Stomach smooth muscle (tissue), 2 donors: Measurements from ENCODE around the gene CHIT1.
"Not testable (repeated sequence)": the region's sequence is repeated elsewhere in the genome, so short reads cannot be mapped to it uniquely, and the experiment has no call there.

Experiments
- H3K27ac ChIP-seq: one replicate; pipeline ENCODE4 v1.7.0; 2013; ENCODE audit warnings: mild to moderate bottlenecking, low read length, inconsistent platforms
- H3K27me3 ChIP-seq, 2 donors: one replicate each; pipeline ENCODE4 v1.7.0; 2013; ENCODE audit warnings: low read length in 2 of 2; ENCODE audit not compliant: insufficient read depth in 2 of 2, control insufficient read depth in 1 of 2
- H3K36me3 ChIP-seq, 2 donors: one replicate each; pipeline ENCODE4 v1.7.0; 2013; ENCODE audit warnings: low read length in 2 of 2; ENCODE audit not compliant: control insufficient read depth in 2 of 2, insufficient read depth in 2 of 2
- H3K4me1 ChIP-seq: one replicate; pipeline ENCODE4 v1.7.0; 2013; ENCODE audit warnings: low read length; ENCODE audit not compliant: control insufficient read depth, insufficient read depth
- H3K4me3 ChIP-seq, 2 donors: one replicate each; pipeline ENCODE4 v1.7.0; 2013; ENCODE audit warnings: low read length in 2 of 2
- H3K9ac ChIP-seq, 2 donors: one replicate each; pipeline ENCODE4 v1.7.0; 2013; ENCODE audit warnings: low read length in 2 of 2, mild to moderate bottlenecking in 1 of 2
- H3K9me3 ChIP-seq, 2 donors: one replicate each; pipeline ENCODE4 v1.7.0; 2013; ENCODE audit warnings: low read length in 2 of 2; ENCODE audit not compliant: control insufficient read depth in 2 of 2
- donor health status: healthy.
- donor health status: Pancreatic carcinoma.

CHIT1 gene

DNA sequence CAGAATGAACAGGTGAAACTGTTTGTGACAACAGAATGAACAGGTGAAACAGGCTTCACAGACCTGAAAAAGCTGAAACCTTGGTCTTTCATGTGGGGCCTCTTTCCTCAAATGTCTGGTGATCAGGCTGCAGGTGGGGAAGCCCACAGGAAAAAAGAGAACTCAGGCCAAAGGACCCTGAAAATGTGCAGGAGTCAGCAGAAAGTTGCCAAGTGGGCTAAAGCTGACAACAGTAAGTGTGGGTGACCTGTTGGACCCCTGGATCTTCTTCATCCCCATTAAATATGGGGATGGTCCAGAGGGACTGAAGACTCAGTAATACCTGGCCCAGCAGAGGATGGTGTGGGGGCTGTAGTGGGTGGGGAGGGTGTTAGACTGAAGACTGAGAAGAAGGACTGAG lies 9.1 kb upstream of the CHIT1 start:
- H3K9ac ChIP-seq, result no peak overlapping the region
- peaks cover 0 to 2% of the 10 kb centered on the region in 2 donors for H3K9me3 ChIP-seq
- peaks cover 3 to 7% of the 10 kb centered on the region in 2 donors for H3K27me3 ChIP-seq
- no peak overlapping the region for H3K27ac ChIP-seq
- no peaks in the 10 kb centered on the region for H3K36me3 ChIP-seq
- no peaks in the 10 kb centered on the region for H3K4me1 ChIP-seq
- H3K4me3 ChIP-seq, result no peak overlapping the region

DNA sequence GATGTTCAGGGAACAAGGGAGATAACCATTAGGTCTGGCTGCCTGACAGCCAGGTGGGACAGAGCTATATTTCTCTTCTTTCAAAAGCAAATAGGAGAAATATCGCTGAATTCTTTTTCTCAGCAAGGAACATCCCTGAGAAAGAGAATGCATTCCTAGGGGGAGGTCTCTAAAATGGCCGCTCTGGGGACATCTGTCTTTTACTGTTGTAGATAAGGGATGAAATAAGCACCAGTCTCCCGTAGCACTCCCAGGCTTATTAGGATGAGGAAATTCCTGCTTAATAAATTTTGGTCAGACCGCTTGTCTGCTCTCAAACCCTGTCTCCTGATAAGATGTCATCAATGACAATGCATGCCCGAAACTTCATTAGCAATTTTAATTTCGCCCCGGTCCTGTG lies 5.4 kb upstream of the CHIT1 start:
- H3K4me1 ChIP-seq, H3K9me3 ChIP-seq, H3K27ac ChIP-seq, H3K9ac ChIP-seq, H3K36me3 ChIP-seq, H3K27me3 ChIP-seq, H3K4me3 ChIP-seq: not testable (repeated sequence)

DNA sequence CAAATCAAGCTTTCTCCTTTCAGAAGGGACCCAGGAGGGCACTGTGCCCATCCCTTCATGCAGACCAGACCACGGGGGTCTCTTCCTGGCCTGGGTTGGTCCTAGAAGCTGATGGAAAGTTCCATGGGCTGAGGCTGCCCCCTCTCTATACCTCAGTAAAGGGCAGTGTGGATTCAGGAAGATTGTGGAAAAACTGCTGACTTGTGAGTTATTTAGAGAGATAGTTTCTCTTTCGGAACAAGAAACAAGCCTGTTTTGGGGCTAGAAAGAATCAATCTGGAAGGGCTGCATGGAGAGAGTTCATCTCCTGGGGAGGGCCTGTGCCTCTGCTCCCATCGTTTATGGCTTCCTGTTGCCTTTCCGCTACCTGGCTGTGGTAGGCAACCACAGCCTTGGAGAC lies 803 bp downstream of the CHIT1 start:
- Histone ChIP-seq H3K9ac (no peak overlapping the region), H3K4me3 (no peak overlapping the region), H3K36me3 (no peaks in the 10 kb centered on the region), H3K27ac (no peak overlapping the region), H3K9me3 (no peaks in the 10 kb centered on the region), H3K27me3 (peaks cover 1 to 6% of the 10 kb centered on the region in 2 donors), H3K4me1 (no peaks in the 10 kb centered on the region)

DNA sequence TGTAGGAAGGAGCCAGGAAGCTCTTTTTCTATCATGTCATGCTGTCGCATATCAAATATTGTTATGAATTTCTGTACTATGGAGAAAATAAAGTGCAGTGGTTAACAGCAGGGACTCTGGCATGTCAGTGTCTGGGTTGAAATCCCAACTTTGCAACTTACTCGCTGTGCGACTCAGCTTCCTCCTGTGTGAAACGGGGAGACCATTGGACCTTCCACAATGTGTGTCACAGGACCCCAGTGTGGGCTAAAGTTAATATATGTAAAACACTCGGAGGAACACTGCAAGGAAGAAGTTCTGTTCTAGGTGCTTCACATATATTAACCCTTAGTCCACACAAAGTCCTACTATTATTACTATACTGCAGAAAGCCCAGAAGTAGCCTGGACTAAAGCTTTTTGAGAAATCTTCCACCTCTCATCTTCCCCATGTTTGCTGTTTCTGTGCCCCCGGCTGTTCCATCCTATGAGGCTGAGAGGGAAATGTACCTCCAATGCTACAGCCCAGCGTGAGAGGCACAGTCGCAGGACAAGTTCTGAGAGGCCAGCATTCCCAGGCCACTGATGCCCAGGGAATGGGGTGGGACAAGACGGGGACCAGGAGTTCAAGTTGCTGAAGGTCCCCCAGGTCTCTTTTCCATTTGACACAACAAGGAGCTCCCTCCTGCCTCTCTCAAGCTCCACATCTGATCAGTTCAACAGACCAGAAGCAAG lies 1.9 kb downstream of the CHIT1 start:
- no peaks in the 10 kb centered on the region for H3K4me1 ChIP-seq
- H3K9ac ChIP-seq, result no peak overlapping the region
- H3K27me3 ChIP-seq, result peaks cover 0 to 3% of the 10 kb centered on the region in 2 donors
- no peak overlapping the region for H3K27ac ChIP-seq
- H3K36me3 ChIP-seq, result no peaks in the 10 kb centered on the region
- no peak overlapping the region for H3K4me3 ChIP-seq
- H3K9me3 ChIP-seq, result no peaks in the 10 kb centered on the region

DNA sequence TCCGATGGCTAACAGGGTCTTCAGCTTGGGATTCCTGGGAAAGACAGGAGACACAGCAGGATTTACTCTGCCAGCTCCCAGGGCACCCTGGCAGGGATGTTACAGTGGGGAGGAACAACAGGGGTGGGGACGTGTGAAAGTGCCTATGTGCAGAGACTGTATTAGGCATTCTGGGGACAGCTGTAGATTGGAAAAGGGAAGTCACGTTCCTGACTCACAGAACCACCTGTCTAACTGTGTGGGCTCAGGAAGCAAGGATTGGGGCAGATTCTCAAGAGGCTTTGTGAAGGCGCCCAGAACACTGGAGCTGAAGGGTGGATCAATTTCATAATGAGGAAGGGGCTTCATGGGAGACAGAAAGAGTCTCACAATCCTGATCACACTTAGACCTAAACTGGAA lies 4.4 kb downstream of the CHIT1 start:
- H3K9me3 ChIP-seq, result no peaks in the 10 kb centered on the region
- H3K36me3 ChIP-seq, result no peaks in the 10 kb centered on the region
- H3K9ac ChIP-seq, result no peak overlapping the region
- peaks cover 0 to 3% of the 10 kb centered on the region in 2 donors for H3K27me3 ChIP-seq
- H3K27ac ChIP-seq, result no peak overlapping the region
- H3K4me1 ChIP-seq, result no peaks in the 10 kb centered on the region
- H3K4me3 ChIP-seq, result no peak overlapping the region

DNA sequence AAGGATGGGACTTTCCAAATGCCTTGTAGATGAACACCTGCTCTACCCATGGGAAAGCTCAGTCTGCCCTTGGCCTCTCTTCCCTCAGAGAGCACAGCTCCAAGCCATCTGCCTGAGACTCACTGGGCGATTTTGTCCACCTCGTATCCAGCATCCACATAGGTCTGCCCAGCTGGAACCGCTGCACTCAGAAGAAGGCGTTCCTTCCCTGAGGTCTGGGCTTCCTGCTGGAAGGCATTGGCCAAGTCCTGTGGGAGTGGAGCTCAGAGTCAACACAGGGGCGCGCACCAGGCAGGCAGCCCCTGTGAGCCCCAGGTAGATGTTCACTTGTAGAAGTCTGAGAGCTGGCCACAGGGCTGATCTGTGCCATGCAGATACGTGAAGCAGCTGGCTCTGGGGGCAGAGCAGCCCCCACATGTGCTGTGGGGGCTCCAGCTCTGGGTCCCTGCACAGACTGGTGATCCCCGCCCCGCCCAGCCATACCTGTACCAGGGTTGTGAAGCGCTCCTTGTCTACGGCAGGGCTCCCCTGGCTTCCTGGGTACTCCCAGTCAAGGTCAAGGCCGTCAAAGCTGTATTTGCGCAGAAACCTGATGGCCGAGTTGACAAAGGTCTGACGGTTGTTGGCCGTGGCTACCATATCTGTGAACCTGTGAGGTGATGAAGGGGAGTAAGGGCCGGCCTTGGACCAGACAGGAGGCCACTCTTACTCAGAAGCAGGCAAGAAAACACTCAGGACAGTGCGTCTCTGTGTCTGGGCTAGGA lies 6.3 kb downstream of the CHIT1 start:
- Histone ChIP-seq H3K4me3 (no peak overlapping the region), H3K9me3 (no peaks in the 10 kb centered on the region), H3K27ac (no peak overlapping the region), H3K36me3 (no peaks in the 10 kb centered on the region), H3K4me1 (no peaks in the 10 kb centered on the region), H3K27me3 (peaks cover 0 to 2% of the 10 kb centered on the region in 2 donors), H3K9ac (no peak overlapping the region)

DNA sequence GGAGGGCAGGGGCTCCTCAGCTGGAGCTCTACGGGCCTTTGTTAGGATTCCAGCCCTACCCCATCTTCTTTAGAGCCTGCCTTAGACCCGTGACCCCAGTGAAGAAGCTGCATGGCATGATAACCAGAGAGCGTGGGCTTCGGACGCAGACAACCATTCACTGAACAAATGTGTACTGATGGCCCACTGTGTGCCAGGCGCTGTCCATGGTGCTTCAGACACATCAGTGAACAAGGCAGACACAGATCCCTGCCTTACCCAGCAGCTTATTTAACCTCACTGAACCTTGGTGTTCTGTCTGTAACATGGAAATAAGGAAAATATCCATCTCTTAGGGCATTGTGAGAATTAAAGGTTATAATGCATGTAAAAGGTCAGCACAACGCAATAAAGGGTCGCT lies 9.5 kb downstream of the CHIT1 start:
- no peak overlapping the region for H3K27ac ChIP-seq
- peaks cover 5 to 6% of the 10 kb centered on the region in 2 donors for H3K27me3 ChIP-seq
- H3K4me3 ChIP-seq, result no peak overlapping the region
- H3K9ac ChIP-seq, result no peak overlapping the region
- H3K9me3 ChIP-seq, result no peaks in the 10 kb centered on the region
- no peaks in the 10 kb centered on the region for H3K36me3 ChIP-seq
- H3K4me1 ChIP-seq, result no peaks in the 10 kb centered on the region

DNA sequence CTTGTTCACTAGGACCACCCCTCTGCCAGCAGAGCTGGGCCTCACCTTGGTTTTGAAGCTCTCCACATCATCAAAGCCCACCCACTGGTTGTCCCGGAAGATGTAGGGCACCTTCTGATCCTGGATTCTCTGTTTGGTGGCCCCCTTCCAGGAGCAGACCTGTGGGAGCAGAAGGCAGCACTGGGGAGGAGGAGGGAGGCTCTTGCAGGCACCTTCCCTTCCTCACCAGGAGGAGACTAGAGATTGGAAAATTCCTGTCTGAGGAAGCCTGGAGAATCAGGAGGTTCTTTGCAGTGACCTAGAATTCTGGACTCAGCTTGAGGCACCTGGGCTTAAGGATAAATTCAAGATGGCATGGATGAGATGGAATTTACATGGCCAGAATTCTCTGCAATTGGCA lies 10.3 kb downstream of the CHIT1 start:
- peaks cover 5 to 6% of the 10 kb centered on the region in 2 donors for H3K27me3 ChIP-seq
- no peaks in the 10 kb centered on the region for H3K36me3 ChIP-seq
- no peak overlapping the region for H3K27ac ChIP-seq
- no peak overlapping the region for H3K4me3 ChIP-seq
- H3K9me3 ChIP-seq, result no peaks in the 10 kb centered on the region
- H3K4me1 ChIP-seq, result no peaks in the 10 kb centered on the region
- no peak overlapping the region for H3K9ac ChIP-seq

DNA sequence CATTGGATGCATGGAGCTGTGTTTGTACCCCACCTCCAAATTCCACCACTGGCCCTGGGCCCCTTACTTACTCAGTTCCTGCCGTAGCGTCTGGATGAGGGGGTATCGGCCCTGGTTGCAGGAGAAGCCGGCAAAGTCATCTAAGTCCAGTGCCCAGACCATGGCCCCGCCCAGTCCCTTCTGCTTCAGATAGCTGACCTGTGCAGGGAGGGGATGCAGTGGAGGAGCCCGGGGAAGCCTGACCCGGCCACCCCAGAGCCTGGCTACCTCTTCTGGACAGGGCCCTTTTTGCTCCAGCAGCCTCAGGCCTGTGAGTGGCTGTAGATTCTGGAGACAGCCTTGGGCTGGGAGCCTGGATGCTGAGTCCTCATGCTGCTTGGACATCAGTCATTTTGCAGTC lies 11.8 kb downstream of the CHIT1 start:
- H3K27ac ChIP-seq, result no peak overlapping the region
- no peaks in the 10 kb centered on the region for H3K4me1 ChIP-seq
- peaks cover 5 to 6% of the 10 kb centered on the region in 2 donors for H3K27me3 ChIP-seq
- no peaks in the 10 kb centered on the region for H3K9me3 ChIP-seq
- no peaks in the 10 kb centered on the region for H3K36me3 ChIP-seq
- H3K4me3 ChIP-seq, result no peak overlapping the region
- no peak overlapping the region for H3K9ac ChIP-seq

DNA sequence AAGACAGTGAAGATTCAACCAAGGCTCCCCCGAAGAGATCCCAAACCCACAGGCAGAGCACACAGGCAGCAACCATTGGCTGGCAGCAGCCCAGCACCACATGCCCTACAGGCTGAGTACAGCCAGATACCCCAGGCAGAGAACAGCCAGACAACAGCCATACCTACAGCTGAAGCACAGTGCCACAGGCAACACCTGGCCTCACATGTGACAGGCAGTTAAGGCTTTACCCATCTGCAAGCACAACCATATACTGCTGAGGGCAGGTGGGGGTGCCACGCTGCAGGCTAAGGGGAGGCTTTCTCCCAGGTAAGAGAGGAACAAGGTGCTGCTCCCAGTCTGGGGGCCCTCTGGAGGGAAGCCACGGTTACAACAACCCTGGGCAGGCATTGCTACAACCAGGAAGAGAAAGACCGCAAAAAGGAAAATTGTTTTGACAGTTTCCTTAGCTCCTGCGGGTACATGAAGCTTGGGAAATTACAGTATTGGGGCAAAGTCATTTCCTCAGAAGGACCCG lies 12.3 kb downstream of the CHIT1 start:
- no peaks in the 10 kb centered on the region for H3K4me1 ChIP-seq
- H3K27ac ChIP-seq, result no peak overlapping the region
- H3K27me3 ChIP-seq, result peaks cover 5 to 6% of the 10 kb centered on the region in 2 donors
- H3K9ac ChIP-seq, result no peak overlapping the region
- no peaks in the 10 kb centered on the region for H3K36me3 ChIP-seq
- H3K4me3 ChIP-seq, result no peak overlapping the region
- H3K9me3 ChIP-seq, result no peaks in the 10 kb centered on the region
